GM12878 (cell line): Measurements from ENCODE around the gene TRIP4. TPM values are rescaled to one million over a fixed set of nuclear protein-coding genes. Genes with fewer than 3 reads are reported as not detected.

Experiments
- ATAC-seq: fragments of 200-7000 bp; cut with Tn5 transposase; 3 replicates; pipeline ENCODE4 v1.9.1; 2020; ENCODE audit warnings: mild to moderate bottlenecking, moderate library complexity
- BruUV-seq: library from RNA; stranded (reverse); fragments of 400-500 nt; replicated peaks from 2 replicates; lab custom pipeline; 2021; lab: Mats Ljungman, UMichigan
- CTCF ChIA-PET: fragments of 300-600 bp; sonication (Branson Sonifier 250); formaldehyde crosslinking; extraction: SDS; loops from one replicate; lab custom pipeline; 2021; ENCODE audit warnings: inconsistent platforms; lab: Yijun Ruan, JAX
- POLR2A ChIA-PET: fragments of 350-600 bp; formaldehyde crosslinking; extraction: SDS; loops from one replicate; lab custom pipeline; 2021; ENCODE audit warnings: inconsistent platforms; lab: Charles Lee
- RAD21 ChIA-PET: fragments of 300-600 bp; sonication (Branson Sonifier 250); formaldehyde crosslinking; loops from one replicate; lab custom pipeline; 2023; ENCODE audit warnings: antibody characterized with exemption; ENCODE audit not compliant: unreplicated experiment; lab: Charles Lee
- SMC1A ChIA-PET: fragments of 300-600 bp; sonication (Branson Sonifier 250); formaldehyde crosslinking; loops from one replicate; lab custom pipeline; 2023; ENCODE audit not compliant: unreplicated experiment, uncharacterized antibody; lab: Charles Lee
- DNase-seq: peaks from one replicate; pipeline ENCODE4 v3.0.0-alpha.2; 2011; ENCODE audit warnings: low read depth, low spot score
- FAIRE-seq: peaks from 3 replicates; lab custom pipeline; 2011; peaks lifted over from hg19 to GRCh38; lab: Jason Lieb, UNC
- H2AFZ ChIP-seq: 2 replicates; pipeline ENCODE4 v1.6.0; 2011; ENCODE audit warnings: low read depth, low read length, control low read depth; ENCODE audit not compliant: control insufficient read depth
- H3K27ac ChIP-seq: 2 replicates; pipeline ENCODE4 v1.5.1; 2011; ENCODE audit warnings: control low read depth; ENCODE audit not compliant: control insufficient read depth, insufficient read depth
- H3K27me3 ChIP-seq, 2 experiments: replicated peaks in 1 of 2; 2 replicates each; pipeline versions ENCODE4 v1.6.0 to v1.6.1; 2011; ENCODE audit warnings: low read length in 1 of 2; ENCODE audit not compliant: control insufficient read depth in 2 of 2, insufficient read depth in 2 of 2
- H3K36me3 ChIP-seq, 2 experiments: 2 replicates each; pipeline ENCODE4 v1.5.1; 2011; ENCODE audit warnings: low read length in 1 of 2; ENCODE audit not compliant: control insufficient read depth in 2 of 2, insufficient read depth in 2 of 2
- H3K4me1 ChIP-seq: 2 replicates; pipeline ENCODE4 v1.6.1; 2011; ENCODE audit warnings: mild to moderate bottlenecking, low read length, moderate library complexity, mixed read lengths; ENCODE audit not compliant: control insufficient read depth, insufficient read depth
- H3K4me2 ChIP-seq: 2 replicates; pipeline ENCODE4 v1.6.0; 2011; ENCODE audit warnings: control low read depth; ENCODE audit not compliant: control insufficient read depth, insufficient read depth
- H3K4me3 ChIP-seq: fragments of 200-600 bp; sonication (generic); 2 replicates; pipeline ENCODE4 v1.5.1; 2016
- H3K79me2 ChIP-seq: 2 replicates; pipeline ENCODE4 v1.6.0; 2011; ENCODE audit warnings: low read length; ENCODE audit not compliant: control insufficient read depth, insufficient read depth
- H3K9ac ChIP-seq: 2 replicates; pipeline ENCODE4 v1.8.0; 2011; ENCODE audit warnings: low read length, control low read depth, mixed read lengths; ENCODE audit not compliant: control insufficient read depth, insufficient read depth
- H3K9me3 ChIP-seq: replicated peaks from 3 replicates; pipeline ENCODE4 v1.5.1; 2011; ENCODE audit warnings: mild to moderate bottlenecking, low read length; ENCODE audit not compliant: control insufficient read depth, insufficient read depth
- H4K20me1 ChIP-seq: 2 replicates; pipeline ENCODE4 v1.6.0; 2011; ENCODE audit not compliant: control insufficient read depth, insufficient read depth
- ETV6 ChIP-seq, 2 experiments: fragments of 450-650 bp in 1 of 2; IDR thresholded peaks in 1 of 2; conservative IDR thresholded peaks in 1 of 2; 2 replicates each; pipeline ENCODE4 v1.6.1; 2014; ENCODE audit warnings: antibody characterized with exemption in 1 of 2, borderline replicate concordance in 1 of 2, low read depth in 1 of 2, mild to moderate bottlenecking in 1 of 2, moderate library complexity in 1 of 2
- IKZF1 ChIP-seq: fragments of 450-650 bp; conservative IDR thresholded peaks from 2 replicates; pipeline ENCODE4 v1.6.1; 2017; ENCODE audit warnings: antibody characterized with exemption, mild to moderate bottlenecking
- IKZF2 ChIP-seq, 2 experiments: fragments of 450-650 bp; IDR thresholded peaks; 2 replicates each; pipeline ENCODE4 v1.6.1; 2017; ENCODE audit warnings: mild to moderate bottlenecking in 2 of 2, moderate library complexity in 2 of 2
- STAT1 ChIP-seq: fragments of 450-650 bp; conservative IDR thresholded peaks from 2 replicates; pipeline ENCODE4 v1.6.1; 2014; ENCODE audit warnings: antibody characterized with exemption, mild to moderate bottlenecking
- TARDBP ChIP-seq: IDR thresholded peaks from 2 replicates; pipeline ENCODE4 v1.6.1; 2016; ENCODE audit warnings: borderline replicate concordance
- WGBS: methylation state at CpG from one replicate; pipeline ENCODE4 v1.1.6; 2016; ENCODE audit warnings: low lambda C conversion rate; ENCODE audit not compliant: insufficient replicate concordance, insufficient coverage; ENCODE audit errors: missing lambda C conversion rate; 5-methylcytosine and 5-hydroxymethylcytosine counted together
- in situ Hi-C: fragments of 300-500 bp; cut with MboI; formaldehyde crosslinking; loops from 9 replicates; pipeline ENCODE4 v1.14.3; 2018; ENCODE audit warnings: mixed read lengths
- intact Hi-C: fragments of 100-400 bp; cut with micrococcal nuclease; formaldehyde crosslinking; loops from one replicate; pipeline ENCODE4 v1.14.2; 2022; ENCODE audit not compliant: unreplicated experiment
- polyA plus RNA-seq, 11 experiments: library from polyadenylated mRNA; depleted of rRNA in 4 of 11; unstranded in 6 of 11; stranded (reverse) in 5 of 11; fragments of >200 nt; fragmentation: Nextera tagmentation in 4 of 11; fragmentation: Illumina TruSeq in 1 of 11; extraction: Ambion mirVana in 4 of 11; extraction: Trizol in 1 of 11; gene quantifications; 1 replicate in 1 of 11; 2 replicates in 10 of 11; pipeline versions ENCODE4 v1.2.1 to v1.2.3, GENCODE V29; 2011 to 2016; ENCODE audit warnings: inconsistent platforms in 2 of 11, missing spikeins in 2 of 11, low read depth in 1 of 11
- total RNA-seq, 4 experiments: library from RNA; depleted of rRNA in 3 of 4; stranded (reverse); fragments of >200 nt in 3 of 4; fragmentation: Illumina TruSeq in 1 of 4; extraction: Trizol in 1 of 4; gene quantifications; 2 replicates each; pipeline versions ENCODE4 v1.2.1 to v1.2.3, GENCODE V29; 2013 to 2021
- TF ChIP-seq, protein P1 (sequence below): fragments of 450-650 bp; IDR thresholded peaks from 2 replicates; pipeline ENCODE4 v1.6.1; 2017; ENCODE audit warnings: borderline replicate concordance
- TF ChIP-seq, protein P2 (sequence below): IDR thresholded peaks from 2 replicates; pipeline ENCODE4 v1.6.1; 2011; ENCODE audit warnings: low read depth, low read length, improper control_type of control experiment, borderline replicate concordance
- TF ChIP-seq, protein P3 (sequence below): fragments of 450-650 bp; formaldehyde crosslinking; IDR thresholded peaks from 2 replicates; pipeline ENCODE4 v1.4.0; 2022; ENCODE audit warnings: mild to moderate bottlenecking, moderate library complexity
- TF ChIP-seq, protein P4 (sequence below): fragments of 450-650 bp; IDR thresholded peaks from 2 replicates; pipeline ENCODE4 v1.6.1; 2016; ENCODE audit warnings: mild to moderate bottlenecking
- TF ChIP-seq, protein P5 (sequence below): fragments of 450-650 bp; formaldehyde crosslinking; IDR thresholded peaks from 2 replicates; pipeline ENCODE4 v1.5.0; 2022; ENCODE audit warnings: mild to moderate bottlenecking, missing genetic modification characterization

The TRIP4 gene
- total and polyA plus RNA-seq, 10 of the 15 experiments (the other 5 are each of a cell fraction or from before 2014, with no cell fraction given): 6.4 to 24.5 (median 20.0) TPM

DNA sequence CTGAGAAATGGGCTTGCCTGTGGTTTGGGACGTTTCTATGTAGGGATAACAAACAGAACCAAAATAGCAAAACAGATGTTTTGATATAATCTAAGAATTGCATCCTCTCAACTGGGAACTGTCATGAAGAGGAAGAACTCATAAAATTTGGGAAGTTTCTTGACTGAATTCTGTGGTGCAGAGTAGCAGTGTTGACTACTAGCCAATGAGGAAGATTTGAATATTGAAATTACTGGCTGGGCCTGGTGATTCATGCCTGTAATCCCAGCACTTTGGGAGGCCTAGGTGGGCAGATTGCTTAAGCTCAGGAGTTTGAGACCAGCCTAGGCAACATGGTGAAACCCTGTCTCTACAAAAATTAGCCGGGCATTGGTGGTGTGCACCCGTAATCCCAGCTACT is 114.9 kb downstream of the TRIP4 start (continued):
- TF ChIP-seq, protein P1, sequence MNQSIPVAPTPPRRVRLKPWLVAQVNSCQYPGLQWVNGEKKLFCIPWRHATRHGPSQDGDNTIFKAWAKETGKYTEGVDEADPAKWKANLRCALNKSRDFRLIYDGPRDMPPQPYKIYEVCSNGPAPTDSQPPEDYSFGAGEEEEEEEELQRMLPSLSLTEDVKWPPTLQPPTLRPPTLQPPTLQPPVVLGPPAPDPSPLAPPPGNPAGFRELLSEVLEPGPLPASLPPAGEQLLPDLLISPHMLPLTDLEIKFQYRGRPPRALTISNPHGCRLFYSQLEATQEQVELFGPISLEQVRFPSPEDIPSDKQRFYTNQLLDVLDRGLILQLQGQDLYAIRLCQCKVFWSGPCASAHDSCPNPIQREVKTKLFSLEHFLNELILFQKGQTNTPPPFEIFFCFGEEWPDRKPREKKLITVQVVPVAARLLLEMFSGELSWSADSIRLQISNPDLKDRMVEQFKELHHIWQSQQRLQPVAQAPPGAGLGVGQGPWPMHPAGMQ: no peak
- TF ChIP-seq ETV6 (conservative IDR thresholded peaks at IDR 0.05 in 1 of 2, IDR thresholded peaks at IDR 0.05 in 1 of 2; ENCODE audit: borderline replicate concordance in 1 of 2, low read depth in 1 of 2) (no peak), IKZF2 (IDR thresholded peaks at IDR 0.05) (no peak), TARDBP (no peak)
- TF ChIP-seq, protein P2, sequence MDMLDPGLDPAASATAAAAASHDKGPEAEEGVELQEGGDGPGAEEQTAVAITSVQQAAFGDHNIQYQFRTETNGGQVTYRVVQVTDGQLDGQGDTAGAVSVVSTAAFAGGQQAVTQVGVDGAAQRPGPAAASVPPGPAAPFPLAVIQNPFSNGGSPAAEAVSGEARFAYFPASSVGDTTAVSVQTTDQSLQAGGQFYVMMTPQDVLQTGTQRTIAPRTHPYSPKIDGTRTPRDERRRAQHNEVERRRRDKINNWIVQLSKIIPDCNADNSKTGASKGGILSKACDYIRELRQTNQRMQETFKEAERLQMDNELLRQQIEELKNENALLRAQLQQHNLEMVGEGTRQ: no peak

DNA sequence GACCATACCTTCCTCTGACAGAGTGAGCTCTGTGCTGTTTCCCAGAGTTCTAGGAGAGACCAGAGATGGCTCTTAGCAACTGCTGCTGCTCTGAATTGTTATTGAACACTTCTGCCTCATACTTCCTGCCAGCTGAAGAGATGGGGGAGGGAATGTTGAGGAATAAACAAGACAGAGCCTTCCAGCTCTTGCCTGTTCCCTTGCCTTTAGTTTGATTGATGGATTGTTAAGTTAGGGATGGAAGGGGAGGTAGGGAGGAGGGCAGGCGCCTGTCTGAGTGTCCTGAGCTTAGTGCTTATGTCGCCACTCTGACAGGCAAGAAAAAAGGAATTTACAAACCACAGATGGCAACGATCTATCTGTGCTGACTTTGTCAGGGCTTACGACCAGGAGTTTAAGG is 115.6 kb downstream of the TRIP4 start:
- H4K20me1 ChIP-seq: no peaks in the 10 kb centered on the region
- DNase-seq (no peak), ATAC-seq (no peak), FAIRE-seq (no peak)
- intact Hi-C loops (no loop called here), in situ Hi-C loops (no loop called here)
- peak overlapping the region; percentile 66 for H3K4me2 ChIP-seq
- H3K27me3 ChIP-seq: no peaks in the 10 kb centered on the region
- H3K36me3 ChIP-seq: peaks cover 13 to 20% of the 10 kb centered on the region in 2 experiments
- H2AFZ ChIP-seq: no peak overlapping the region; the same call in 1 of the 2 replicates
- ChIA-PET RAD21 (interaction anchor here (0.6 to 1.8 kb wide), 18 partner anchors 10 to 150 kb away, joined by 3 to 9 read pairs (median 4); partner anchors contain the start of genes TRIP4 and ZNF609), SMC1A (interaction anchor here (0.6 to 2.0 kb wide), 32 partner anchors 9 to 192 kb away, joined by 3 to 24 read pairs (median 4); no protein-coding TSS in a partner anchor), POLR2A (interaction anchor here (0.6 to 1.8 kb wide), 9 partner anchors 9 to 781 kb away, joined by 3 to 7 read pairs (median 3); partner anchors contain the start of gene ZNF609), CTCF (interaction anchor here (0.6 to 1.9 kb wide), 15 partner anchors 12 to 293 kb away, joined by 3 to 6 read pairs (median 4); partner anchors contain the start of gene ZNF609)
- BruUV-seq: no TSS peak
- WGBS: 65% methylated on average over 4 of the region's 4 CpGs
- peaks cover 29% of the 10 kb centered on the region for H3K4me1 ChIP-seq
- H3K4me3 ChIP-seq: no peak overlapping the region
- H3K27ac ChIP-seq: peak overlapping the region; percentile 36
- H3K9ac ChIP-seq: peak overlapping the region; percentile 3; the same call in 1 of the 2 replicates
- no peaks in the 10 kb centered on the region for H3K9me3 ChIP-seq
- peaks cover 58% of the 10 kb centered on the region for H3K79me2 ChIP-seq
- TF ChIP-seq, protein P3, sequence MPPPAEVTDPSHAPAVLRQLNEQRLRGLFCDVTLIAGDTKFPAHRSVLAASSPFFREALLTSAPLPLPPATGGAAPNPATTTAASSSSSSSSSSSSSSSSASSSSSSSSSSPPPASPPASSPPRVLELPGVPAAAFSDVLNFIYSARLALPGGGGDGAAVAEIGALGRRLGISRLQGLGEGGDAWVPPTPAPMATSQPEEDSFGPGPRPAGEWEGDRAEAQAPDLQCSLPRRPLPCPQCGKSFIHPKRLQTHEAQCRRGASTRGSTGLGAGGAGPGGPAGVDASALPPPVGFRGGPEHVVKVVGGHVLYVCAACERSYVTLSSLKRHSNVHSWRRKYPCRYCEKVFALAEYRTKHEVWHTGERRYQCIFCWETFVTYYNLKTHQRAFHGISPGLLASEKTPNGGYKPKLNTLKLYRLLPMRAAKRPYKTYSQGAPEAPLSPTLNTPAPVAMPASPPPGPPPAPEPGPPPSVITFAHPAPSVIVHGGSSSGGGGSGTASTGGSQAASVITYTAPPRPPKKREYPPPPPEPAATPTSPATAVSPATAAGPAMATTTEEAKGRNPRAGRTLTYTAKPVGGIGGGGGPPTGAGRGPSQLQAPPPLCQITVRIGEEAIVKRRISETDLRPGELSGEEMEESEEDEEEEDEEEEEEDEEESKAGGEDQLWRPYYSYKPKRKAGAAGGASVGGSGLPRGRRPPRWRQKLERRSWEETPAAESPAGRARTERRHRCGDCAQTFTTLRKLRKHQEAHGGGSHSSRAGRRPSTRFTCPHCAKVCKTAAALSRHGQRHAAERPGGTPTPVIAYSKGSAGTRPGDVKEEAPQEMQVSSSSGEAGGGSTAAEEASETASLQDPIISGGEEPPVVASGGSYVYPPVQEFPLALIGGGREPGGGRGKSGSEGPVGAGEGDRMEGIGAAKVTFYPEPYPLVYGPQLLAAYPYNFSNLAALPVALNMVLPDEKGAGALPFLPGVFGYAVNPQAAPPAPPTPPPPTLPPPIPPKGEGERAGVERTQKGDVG (CRISPR knock-in tag): no peak
- TF ChIP-seq, protein P4, sequence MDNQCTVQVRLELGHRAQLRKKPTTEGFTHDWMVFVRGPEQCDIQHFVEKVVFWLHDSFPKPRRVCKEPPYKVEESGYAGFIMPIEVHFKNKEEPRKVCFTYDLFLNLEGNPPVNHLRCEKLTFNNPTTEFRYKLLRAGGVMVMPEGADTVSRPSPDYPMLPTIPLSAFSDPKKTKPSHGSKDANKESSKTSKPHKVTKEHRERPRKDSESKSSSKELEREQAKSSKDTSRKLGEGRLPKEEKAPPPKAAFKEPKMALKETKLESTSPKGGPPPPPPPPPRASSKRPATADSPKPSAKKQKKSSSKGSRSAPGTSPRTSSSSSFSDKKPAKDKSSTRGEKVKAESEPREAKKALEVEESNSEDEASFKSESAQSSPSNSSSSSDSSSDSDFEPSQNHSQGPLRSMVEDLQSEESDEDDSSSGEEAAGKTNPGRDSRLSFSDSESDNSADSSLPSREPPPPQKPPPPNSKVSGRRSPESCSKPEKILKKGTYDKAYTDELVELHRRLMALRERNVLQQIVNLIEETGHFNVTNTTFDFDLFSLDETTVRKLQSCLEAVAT: no peak
- TF ChIP-seq, protein P5, sequence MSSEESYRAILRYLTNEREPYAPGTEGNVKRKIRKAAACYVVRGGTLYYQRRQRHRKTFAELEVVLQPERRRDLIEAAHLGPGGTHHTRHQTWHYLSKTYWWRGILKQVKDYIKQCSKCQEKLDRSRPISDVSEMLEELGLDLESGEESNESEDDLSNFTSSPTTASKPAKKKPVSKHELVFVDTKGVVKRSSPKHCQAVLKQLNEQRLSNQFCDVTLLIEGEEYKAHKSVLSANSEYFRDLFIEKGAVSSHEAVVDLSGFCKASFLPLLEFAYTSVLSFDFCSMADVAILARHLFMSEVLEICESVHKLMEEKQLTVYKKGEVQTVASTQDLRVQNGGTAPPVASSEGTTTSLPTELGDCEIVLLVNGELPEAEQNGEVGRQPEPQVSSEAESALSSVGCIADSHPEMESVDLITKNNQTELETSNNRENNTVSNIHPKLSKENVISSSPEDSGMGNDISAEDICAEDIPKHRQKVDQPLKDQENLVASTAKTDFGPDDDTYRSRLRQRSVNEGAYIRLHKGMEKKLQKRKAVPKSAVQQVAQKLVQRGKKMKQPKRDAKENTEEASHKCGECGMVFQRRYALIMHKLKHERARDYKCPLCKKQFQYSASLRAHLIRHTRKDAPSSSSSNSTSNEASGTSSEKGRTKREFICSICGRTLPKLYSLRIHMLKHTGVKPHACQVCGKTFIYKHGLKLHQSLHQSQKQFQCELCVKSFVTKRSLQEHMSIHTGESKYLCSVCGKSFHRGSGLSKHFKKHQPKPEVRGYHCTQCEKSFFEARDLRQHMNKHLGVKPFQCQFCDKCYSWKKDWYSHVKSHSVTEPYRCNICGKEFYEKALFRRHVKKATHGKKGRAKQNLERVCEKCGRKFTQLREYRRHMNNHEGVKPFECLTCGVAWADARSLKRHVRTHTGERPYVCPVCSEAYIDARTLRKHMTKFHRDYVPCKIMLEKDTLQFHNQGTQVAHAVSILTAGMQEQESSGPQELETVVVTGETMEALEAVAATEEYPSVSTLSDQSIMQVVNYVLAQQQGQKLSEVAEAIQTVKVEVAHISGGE: no peak
- TF ChIP-seq STAT1: no peak
- TF ChIP-seq IKZF1: no peak
